KMS-11 (cell line): ENCODE results near the gene LOC128125822.
"Not testable (repeated sequence)": the region's sequence is repeated elsewhere in the genome, so short reads cannot be mapped to it uniquely, and the experiment has no call there.

Experiments
- H2AFZ ChIP-seq: fragments of 200-600 bp; sonication (generic); 2 replicates; pipeline ENCODE4 v1.6.1; 2016; ENCODE audit warnings: antibody characterized with exemption, mixed run types, low read depth
- H3K27ac ChIP-seq: fragments of 200-600 bp; sonication (generic); 2 replicates; pipeline ENCODE4 v1.6.1; 2016; ENCODE audit warnings: mild to moderate bottlenecking, mixed run types
- H3K27me3 ChIP-seq: fragments of 200-600 bp; sonication (generic); 2 replicates; pipeline ENCODE4 v1.6.1; 2017; ENCODE audit warnings: mild to moderate bottlenecking, low read depth, mixed run types, moderate library complexity; ENCODE audit not compliant: insufficient read depth
- H3K36me3 ChIP-seq: fragments of 200-600 bp; sonication (generic); 2 replicates; pipeline ENCODE4 v1.6.1; 2017; ENCODE audit warnings: mild to moderate bottlenecking, mixed run types; ENCODE audit not compliant: insufficient read depth
- H3K4me1 ChIP-seq: fragments of 200-600 bp; sonication (generic); 2 replicates; pipeline ENCODE4 v1.6.1; 2016; ENCODE audit warnings: mild to moderate bottlenecking, low read depth, mixed run types; ENCODE audit not compliant: poor library complexity, severe bottlenecking
- H3K4me2 ChIP-seq: fragments of 200-600 bp; sonication (generic); 2 replicates; pipeline ENCODE4 v1.7.0; 2016; ENCODE audit warnings: mild to moderate bottlenecking, mixed run types
- H3K4me3 ChIP-seq: fragments of 200-600 bp; sonication (generic); IDR thresholded peaks from 2 replicates; pipeline ENCODE4 v1.6.1; 2017; ENCODE audit warnings: low read depth, low read length, mixed read lengths; ENCODE audit not compliant: insufficient read depth
- H3K79me2 ChIP-seq: fragments of 200-600 bp; sonication (generic); 2 replicates; pipeline ENCODE4 v1.6.1; 2016; ENCODE audit warnings: low read depth, mixed run types; ENCODE audit not compliant: insufficient read depth
- H3K9ac ChIP-seq: fragments of 200-600 bp; sonication (generic); 2 replicates; pipeline ENCODE4 v1.6.1; 2016; ENCODE audit warnings: mild to moderate bottlenecking, mixed run types
- H4K20me1 ChIP-seq: fragments of 200-600 bp; sonication (generic); 2 replicates; pipeline ENCODE4 v1.6.1; 2016; ENCODE audit warnings: mild to moderate bottlenecking, mixed run types; ENCODE audit not compliant: insufficient read depth
- CTCF ChIP-seq: fragments of 200-600 bp; sonication (generic); conservative IDR thresholded peaks from 2 replicates; pipeline ENCODE4 v1.6.1; 2017; ENCODE audit warnings: low read depth, mild to moderate bottlenecking, antibody characterized with exemption, low read length, moderate library complexity, mixed read lengths

LOC128125822 gene

GRCh38 chr6:63582579-63583231 is 10.4 kb downstream of the LOC128125822 start:
- no peak overlapping the region for H3K4me3 ChIP-seq
- H3K27me3 ChIP-seq: no peaks in the 10 kb centered on the region
- no peak overlapping the region for H2AFZ ChIP-seq
- 0 out of 2 replicates have a peak, but pooled peaks cover 8% of the 10 kb centered on the region for H4K20me1 ChIP-seq
- no peak for TF ChIP-seq CTCF
- peaks cover 28% of the 10 kb centered on the region for H3K36me3 ChIP-seq
- H3K9ac ChIP-seq: no peak overlapping the region
- H3K4me1 ChIP-seq: peaks cover 6% of the 10 kb centered on the region
- no peak overlapping the region for H3K27ac ChIP-seq
- H3K4me2 ChIP-seq: no peak overlapping the region
- H3K79me2 ChIP-seq: peaks cover 3% of the 10 kb centered on the region; the same call in 1 of the 2 replicates

- 0 out of 2 replicates have a peak, but pooled peaks cover 3% of the 10 kb centered on the region for H3K79me2 ChIP-seq
- H3K4me2 ChIP-seq: no peak overlapping the region
- peaks cover 6% of the 10 kb centered on the region for H3K4me1 ChIP-seq
- no peak overlapping the region for H2AFZ ChIP-seq
- H3K9ac ChIP-seq: no peak overlapping the region
- no peaks in the 10 kb centered on the region for H3K27me3 ChIP-seq
- H3K36me3 ChIP-seq: peaks cover 15% of the 10 kb centered on the region
- H3K27ac ChIP-seq: no peak overlapping the region
- no peak overlapping the region for H3K4me3 ChIP-seq
- H4K20me1 ChIP-seq: 0 out of 2 replicates have a peak, but pooled peaks cover 7% of the 10 kb centered on the region
- no peak for TF ChIP-seq CTCF
Measured at GRCh38 chr6:63584125-63584514, 11.8 kb downstream of the LOC128125822 start.

GRCh38 chr6:63584566-63584965 is 12.3 kb downstream of the LOC128125822 start:
- Histone ChIP-seq H3K27ac (no peak overlapping the region), H3K36me3 (peaks cover 11% of the 10 kb centered on the region), H3K4me1 (peaks cover 6% of the 10 kb centered on the region), H3K4me2 (no peak overlapping the region), H3K4me3 (no peak overlapping the region), H3K27me3 (no peaks in the 10 kb centered on the region), H2AFZ (no peak overlapping the region), H3K79me2 (no peaks in the 10 kb centered on the region), H4K20me1 (0 out of 2 replicates have a peak, but pooled peaks cover 2% of the 10 kb centered on the region), H3K9ac (no peak overlapping the region)
- no peak for TF ChIP-seq CTCF

- not testable (repeated sequence) for H3K27me3 ChIP-seq, H3K36me3 ChIP-seq, H3K4me1 ChIP-seq, H4K20me1 ChIP-seq, H3K4me2 ChIP-seq, H2AFZ ChIP-seq, H3K27ac ChIP-seq, H3K4me3 ChIP-seq, H3K79me2 ChIP-seq, H3K9ac ChIP-seq
Measured at GRCh38 chr6:63585652-63586051, 13.4 kb downstream of the LOC128125822 start.

DNA sequence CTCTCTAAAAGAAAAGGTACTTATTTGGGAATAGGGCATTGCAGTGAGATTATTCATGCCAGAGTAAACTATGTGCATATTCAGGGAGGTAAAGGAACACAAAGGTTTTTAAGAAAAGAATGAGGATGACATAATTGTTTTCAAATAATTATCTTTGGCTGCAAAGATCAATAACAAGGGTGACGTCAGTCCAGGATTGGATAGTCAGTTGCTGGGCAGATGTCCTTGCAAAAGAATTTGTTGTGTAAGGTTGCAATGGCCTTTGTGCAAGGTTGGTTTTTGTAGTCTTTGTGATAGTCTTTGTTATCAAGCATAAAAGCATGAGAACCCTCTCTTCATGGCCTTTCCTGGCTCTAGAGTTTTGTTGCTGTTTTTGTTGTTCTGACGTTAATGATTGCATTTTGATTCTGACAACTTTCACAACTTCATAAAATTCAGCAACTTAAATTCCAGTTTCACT is 17.7 kb downstream of the LOC128125822 start:
- Histone ChIP-seq H2AFZ (no peak overlapping the region), H3K79me2 (no peaks in the 10 kb centered on the region), H3K27me3 (no peaks in the 10 kb centered on the region), H4K20me1 (no peaks in the 10 kb centered on the region), H3K4me1 (peaks cover 6% of the 10 kb centered on the region), H3K9ac (no peak overlapping the region), H3K4me2 (no peak overlapping the region), H3K27ac (no peak overlapping the region), H3K36me3 (no peaks in the 10 kb centered on the region), H3K4me3 (no peak overlapping the region)
- TF ChIP-seq CTCF: no peak
